Dermis blood vessel endothelial cell (primary cell): ENCODE measurements around the gene OST4. TPM values are rescaled to one million over a fixed set of nuclear protein-coding genes. Genes with fewer than 3 reads are reported as not detected.

Experiments
- DNase-seq: peaks from one replicate; pipeline ENCODE4 v3.0.0; 2010
- total RNA-seq: library from RNA; depleted of rRNA; stranded (reverse); fragments of >200 nt; gene quantifications from 2 replicates; pipeline ENCODE4 v1.2.3, GENCODE V29; 2014

OST4 gene
- total RNA-seq, 1 donor from 2014 or later = 569 TPM

- DNase-seq = no peak
Observed at GRCh38 chr2:27024188-27024587, 47.3 kb downstream of the OST4 start.

- DNase-seq = no peak
Observed at GRCh38 chr2:27023740-27024139, 47.7 kb downstream of the OST4 start.

GRCh38 chr2:27021253-27022049 is 50.0 kb downstream of the OST4 start:
- DNase-seq = no peak

Other genes with a start within 250 kb of the OST4 start
- not detected in 2 replicates for gene DPYSL5, start 223.5 kb downstream of the OST4 start, total RNA-seq
- gene MAPRE3, start 101.0 kb downstream of the OST4 start, total RNA-seq = 0.17 and 1.3 TPM in 2 replicates
- 23.5 and 33.4 TPM in 2 replicates for gene TMEM214, start 38.7 kb downstream of the OST4 start, total RNA-seq
- gene AGBL5, start 20.0 kb downstream of the OST4 start, total RNA-seq = 17.0 and 19.7 TPM in 2 replicates
- gene EMILIN1, start 7.0 kb upstream of the OST4 start, total RNA-seq = 33.7 and 41.9 TPM in 2 replicates
- 4.8 and 5.5 TPM in 2 replicates for gene KHK, start 15.1 kb upstream of the OST4 start, total RNA-seq
- gene CGREF1, start 47.5 kb upstream of the OST4 start, total RNA-seq = 4.8 TPM in 2 replicates
- not detected in 2 replicates for gene ABHD1, start 52.2 kb upstream of the OST4 start, total RNA-seq
- gene PREB, start 63.0 kb upstream of the OST4 start, total RNA-seq = 46.4 and 46.8 TPM in 2 replicates
- gene PRR30, start 67.8 kb upstream of the OST4 start, total RNA-seq = not detected in 2 replicates
- not detected in 2 replicates for gene TCF23, start 77.3 kb upstream of the OST4 start, total RNA-seq
- 111 and 181 TPM in 2 replicates for gene ATRAID, start 140.4 kb upstream of the OST4 start, total RNA-seq
- gene SLC5A6, start 140.6 kb upstream of the OST4 start, total RNA-seq = 52.8 and 58.4 TPM in 2 replicates
- 33.5 and 69.8 TPM in 2 replicates for gene CAD, start 145.7 kb upstream of the OST4 start, total RNA-seq
- 17.9 and 25.8 TPM in 2 replicates for gene SLC30A3, start 191.4 kb upstream of the OST4 start, total RNA-seq
- gene DNAJC5G, start 203.8 kb upstream of the OST4 start, total RNA-seq = 0.93 and 2.7 TPM in 2 replicates
- 0.74 and 1.2 TPM in 2 replicates for gene TRIM54, start 210.8 kb upstream of the OST4 start, total RNA-seq
- gene UCN, start 236.8 kb upstream of the OST4 start, total RNA-seq = 0.37 and 1.0 TPM in 2 replicates